ENCODE data around the gene PHF13. TPM values are rescaled to one million over a fixed set of nuclear protein-coding genes. Genes with fewer than 3 reads are reported as not detected.
A peak's percentile ranks its signal among the peaks of the same experiment; 100 is the strongest.

Gene PHF13
- total RNA-seq, 1 experiment from 2014 or later: 55.8 TPM

GRCh38 chr1:6580593-6581409 is 32.7 kb upstream of the PHF13 start:
- WGBS (ENCODE audit: extremely low coverage, insufficient read length, low lambda C conversion rate): no CpG with 5 or more reads among the region's 19 CpGs
- Histone ChIP-seq H2BK20ac (ENCODE audit: low read depth, low read length, poor library complexity, severe bottlenecking) (no peak overlapping the region), H3K23ac (ENCODE audit: insufficient read length, low read depth, low read length) (no peak overlapping the region), H4K20me1 (ENCODE audit: control insufficient read depth, insufficient read depth, insufficient read length) (no peaks in the 10 kb centered on the region), H2BK15ac (ENCODE audit: low read depth, low read length) (no peak overlapping the region), H2AFZ (ENCODE audit: low read length) (no peak overlapping the region), H3K4me2 (ENCODE audit: insufficient read depth, insufficient read length, low read length) (peak overlapping the region; percentile 60), H3K56ac (ENCODE audit: insufficient read length, low read depth, low read length) (no peak overlapping the region), H4K91ac (ENCODE audit: insufficient read length, low read depth, low read length) (no peak overlapping the region), H3K4ac (ENCODE audit: low read depth, low read length) (no peak overlapping the region), H3K4me1 (ENCODE audit: insufficient read depth, low read length) (no peaks in the 10 kb centered on the region; the same call in 1 of the 2 replicates), H3K79me2 (ENCODE audit: insufficient read depth, low read length) (no peaks in the 10 kb centered on the region), H3T11ph (ENCODE audit: low read length) (no peak overlapping the region), H4K5ac (ENCODE audit: insufficient read length, low read depth, low read length) (no peak overlapping the region), H3K14ac (ENCODE audit: insufficient read depth, low read length) (no peak overlapping the region), H4K8ac (replicated peaks; ENCODE audit: insufficient read length, low read depth, low read length) (no peak overlapping the region), H3K9me3 (ENCODE audit: control insufficient read depth, low read depth, low read length) (no peaks in the 10 kb centered on the region), H3K9ac (ENCODE audit: extremely low read depth, insufficient read length, low read length) (no peak overlapping the region), H2BK12ac (ENCODE audit: insufficient read length, low read depth, low read length) (no peak overlapping the region), H2BK120ac (ENCODE audit: low read depth, low read length, poor library complexity, severe bottlenecking) (no peak overlapping the region), H2BK5ac (ENCODE audit: insufficient read length, low read length) (no peak overlapping the region), H3K27me3 (ENCODE audit: insufficient read depth, low read length) (no peaks in the 10 kb centered on the region), H3K18ac (ENCODE audit: insufficient read length, low read depth, low read length) (no peak overlapping the region), H3K27ac (ENCODE audit: insufficient read length, low read depth, low read length) (no peak overlapping the region), H2AK5ac (ENCODE audit: insufficient read length, low read length) (no peak overlapping the region), H3K79me1 (ENCODE audit: insufficient read depth, low read depth, low read length, poor library complexity, severe bottlenecking) (peaks cover 4% of the 10 kb centered on the region), H3K23me2 (ENCODE audit: insufficient read length, low read depth, low read length, poor library complexity, severe bottlenecking) (peaks cover 7% of the 10 kb centered on the region)
- DNase-seq: no peak
- peak overlapping the region in 2 of 3 experiments; percentile 82; a peak in 3 of 7 replicates for H3K27ac Mint-ChIP-seq
- H3K4me1 Mint-ChIP-seq: peaks cover 15 to 18% of the 10 kb centered on the region in 2 experiments
- H3K27me3 Mint-ChIP-seq (ENCODE audit: low read depth): peaks cover 6% of the 10 kb centered on the region
- peak overlapping the region; percentile 92 to 95 for H3K4me3 Mint-ChIP-seq
- peaks cover 0 to 14% (median 2%) of the 10 kb centered on the region in 3 experiments; a peak in 4 of 7 replicates for H3K36me3 Mint-ChIP-seq (ENCODE audit: insufficient read depth in 1 of 3, low read depth in 3 of 3)
- no peaks in the 10 kb centered on the region; a peak in 1 of 5 replicates for H3K9me3 Mint-ChIP-seq
- TF ChIP-seq, protein P1, sequence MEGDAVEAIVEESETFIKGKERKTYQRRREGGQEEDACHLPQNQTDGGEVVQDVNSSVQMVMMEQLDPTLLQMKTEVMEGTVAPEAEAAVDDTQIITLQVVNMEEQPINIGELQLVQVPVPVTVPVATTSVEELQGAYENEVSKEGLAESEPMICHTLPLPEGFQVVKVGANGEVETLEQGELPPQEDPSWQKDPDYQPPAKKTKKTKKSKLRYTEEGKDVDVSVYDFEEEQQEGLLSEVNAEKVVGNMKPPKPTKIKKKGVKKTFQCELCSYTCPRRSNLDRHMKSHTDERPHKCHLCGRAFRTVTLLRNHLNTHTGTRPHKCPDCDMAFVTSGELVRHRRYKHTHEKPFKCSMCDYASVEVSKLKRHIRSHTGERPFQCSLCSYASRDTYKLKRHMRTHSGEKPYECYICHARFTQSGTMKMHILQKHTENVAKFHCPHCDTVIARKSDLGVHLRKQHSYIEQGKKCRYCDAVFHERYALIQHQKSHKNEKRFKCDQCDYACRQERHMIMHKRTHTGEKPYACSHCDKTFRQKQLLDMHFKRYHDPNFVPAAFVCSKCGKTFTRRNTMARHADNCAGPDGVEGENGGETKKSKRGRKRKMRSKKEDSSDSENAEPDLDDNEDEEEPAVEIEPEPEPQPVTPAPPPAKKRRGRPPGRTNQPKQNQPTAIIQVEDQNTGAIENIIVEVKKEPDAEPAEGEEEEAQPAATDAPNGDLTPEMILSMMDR (conservative IDR thresholded peaks at IDR 0.05): peak; percentile 37; the same call in 2 of the 3 replicates
